Activated CD4-positive, CD25-positive, alpha-beta regulatory T cell treated with anti-CD3 and anti-CD28 coated beads, Interleukin-2, amount 50 U/mL, for 24 hours (primary cell): ENCODE measurements around the gene FAM90A26.
"Not testable (repeated sequence)": the region's sequence is repeated elsewhere in the genome, so short reads cannot be mapped to it uniquely, and the experiment has no call there.

Source experiments
- ATAC-seq, 2 donors: fragments of 150-1000 bp; cut with Tn5 transposase; one replicate each; pipeline ENCODE4 v1.10.0; 2021; ENCODE audit warnings: mild to moderate bottlenecking in 1 of 2, moderate library complexity in 1 of 2

Gene FAM90A26

GRCh38 chr4:9160046-9160445 lies 10.2 kb upstream of the FAM90A26 start:
- ATAC-seq, result not testable (repeated sequence)

DNA sequence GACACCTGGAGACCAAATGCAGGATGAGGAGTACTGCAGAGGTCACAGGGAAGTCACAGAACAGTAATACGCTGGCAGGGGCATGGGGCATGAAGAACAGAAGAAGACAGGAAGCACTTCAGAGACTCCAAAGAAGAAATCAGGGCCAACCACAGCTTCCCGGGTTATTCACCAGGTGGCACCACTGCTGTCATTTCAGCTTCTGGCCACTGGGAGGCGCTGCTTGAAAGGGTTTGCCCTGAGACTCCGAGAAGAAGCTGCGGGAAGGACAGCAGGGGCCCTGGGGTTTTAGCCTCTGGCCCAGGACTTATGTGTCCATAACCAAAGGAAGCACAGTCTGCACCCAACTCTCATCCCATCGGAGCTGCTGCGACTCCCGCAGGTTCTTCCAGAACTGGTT lies 4.2 kb upstream of the FAM90A26 start:
- not testable (repeated sequence) for ATAC-seq

- not testable (repeated sequence) for ATAC-seq
Observed at GRCh38 chr4:9210357-9210756, 40.1 kb downstream of the FAM90A26 start, which contains the start of gene USP17L10. USP17L10 (plus strand) TSS chr4:9210657; CDS start chr4:9210657, 0 bp downstream.

DNA sequence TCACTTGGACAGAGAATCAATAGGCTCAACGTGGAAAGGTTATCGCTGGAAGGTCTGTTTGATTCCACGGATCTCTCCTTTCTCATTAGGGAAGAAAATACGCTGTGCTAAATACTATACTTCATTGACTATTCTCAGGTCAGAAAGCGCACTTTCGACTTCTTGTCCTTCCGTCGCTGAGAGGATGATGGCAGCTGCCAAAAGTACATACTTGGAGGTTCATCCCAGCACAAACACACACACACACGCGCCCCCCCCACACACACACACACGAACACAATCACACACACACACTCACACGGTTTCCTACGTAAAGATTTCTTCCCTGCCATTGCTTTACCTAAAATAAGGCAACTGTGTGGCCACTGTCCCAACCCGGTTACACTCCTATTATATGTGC lies 44.5 kb downstream of the FAM90A26 start:
- ATAC-seq, result not testable (repeated sequence)

GRCh38 chr4:9215105-9215504 lies 44.9 kb downstream of the FAM90A26 start, which contains the start of gene USP17L11:
USP17L11 (plus strand) TSS chr4:9215405; CDS start chr4:9215405, 0 bp downstream.
- ATAC-seq, result not testable (repeated sequence)

GRCh38 chr4:9219852-9220251 lies 49.6 kb downstream of the FAM90A26 start, which contains the start of gene USP17L12:
USP17L12 (plus strand) TSS chr4:9220152; CDS start chr4:9220152, 0 bp downstream.
- ATAC-seq, result not testable (repeated sequence)

- ATAC-seq, result not testable (repeated sequence)
Observed at GRCh38 chr4:9224596-9224995, 54.4 kb downstream of the FAM90A26 start, which contains the start of gene USP17L13. USP17L13 (plus strand) TSS chr4:9224896; CDS start chr4:9224896, 0 bp downstream.
